Measurements from ENCODE around the gene ETV5.

ETV5 gene

GRCh38 chr3:186141790-186142189 lies 32.9 kb upstream of the ETV5 start:
- Histone ChIP-seq H3K9ac (ENCODE audit: low read depth, low read length) (no peak overlapping the region), H3K4me1 (ENCODE audit: control insufficient read depth, insufficient read depth, low read length) (no peaks in the 10 kb centered on the region), H3K4me3 (ENCODE audit: low read length) (no peak overlapping the region), H3K4me2 (ENCODE audit: low read length) (no peak overlapping the region), H3K36me3 (ENCODE audit: insufficient read depth, low read length) (no peaks in the 10 kb centered on the region), H3K9me3 (replicated peaks; ENCODE audit: low read length) (no peaks in the 10 kb centered on the region), H3K27me3 (ENCODE audit: control insufficient read depth, insufficient read depth, low read length) (peaks cover 8% of the 10 kb centered on the region)

GRCh38 chr3:186138272-186138981 lies 29.5 kb upstream of the ETV5 start:
- Histone ChIP-seq H3K4me2 (ENCODE audit: low read length) (no peak overlapping the region), H3K4me1 (ENCODE audit: control insufficient read depth, insufficient read depth, low read length) (no peaks in the 10 kb centered on the region), H3K9me3 (replicated peaks; ENCODE audit: low read length) (no peaks in the 10 kb centered on the region), H3K27me3 (ENCODE audit: control insufficient read depth, insufficient read depth, low read length) (peaks cover 6% of the 10 kb centered on the region), H3K9ac (ENCODE audit: low read depth, low read length) (no peak overlapping the region), H3K4me3 (ENCODE audit: low read length) (no peak overlapping the region), H3K36me3 (ENCODE audit: insufficient read depth, low read length) (no peaks in the 10 kb centered on the region)

GRCh38 chr3:186137051-186137685 lies 28.3 kb upstream of the ETV5 start:
- no peak overlapping the region for H3K4me3 ChIP-seq (ENCODE audit: low read length)
- H3K36me3 ChIP-seq (ENCODE audit: insufficient read depth, low read length): no peaks in the 10 kb centered on the region
- no peak overlapping the region for H3K9ac ChIP-seq (ENCODE audit: low read depth, low read length)

GRCh38 chr3:186133980-186134379 lies 25.1 kb upstream of the ETV5 start:
- Histone ChIP-seq H3K4me3 (ENCODE audit: low read length) (no peak overlapping the region), H3K4me2 (ENCODE audit: low read length) (no peak overlapping the region), H3K4me1 (ENCODE audit: control insufficient read depth, insufficient read depth, low read length) (no peaks in the 10 kb centered on the region), H3K27me3 (ENCODE audit: control insufficient read depth, insufficient read depth, low read length) (peaks cover 12% of the 10 kb centered on the region), H3K9me3 (replicated peaks; ENCODE audit: low read length) (no peaks in the 10 kb centered on the region), H3K9ac (ENCODE audit: low read depth, low read length) (no peak overlapping the region), H3K36me3 (ENCODE audit: insufficient read depth, low read length) (no peaks in the 10 kb centered on the region)

More at GRCh38 chr3:186137051-186137685, 28.3 kb upstream of the ETV5 start:
- peaks cover 4% of the 10 kb centered on the region for H3K27me3 ChIP-seq (ENCODE audit: control insufficient read depth, insufficient read depth, low read length)
- H3K9me3 ChIP-seq (replicated peaks; ENCODE audit: low read length): no peaks in the 10 kb centered on the region
- no peak overlapping the region for H3K4me2 ChIP-seq (ENCODE audit: low read length)
- no peaks in the 10 kb centered on the region for H3K4me1 ChIP-seq (ENCODE audit: control insufficient read depth, insufficient read depth, low read length)

GRCh38 chr3:186132487-186132886 lies 23.6 kb upstream of the ETV5 start:
- Histone ChIP-seq H3K4me1 (ENCODE audit: control insufficient read depth, insufficient read depth, low read length) (no peaks in the 10 kb centered on the region), H3K9ac (ENCODE audit: low read depth, low read length) (no peak overlapping the region), H3K4me2 (ENCODE audit: low read length) (no peak overlapping the region), H3K4me3 (ENCODE audit: low read length) (no peak overlapping the region), H3K9me3 (replicated peaks; ENCODE audit: low read length) (no peaks in the 10 kb centered on the region), H3K27me3 (ENCODE audit: control insufficient read depth, insufficient read depth, low read length) (peaks cover 12% of the 10 kb centered on the region), H3K36me3 (ENCODE audit: insufficient read depth, low read length) (no peaks in the 10 kb centered on the region)

- Histone ChIP-seq H3K9me3 (replicated peaks; ENCODE audit: low read length) (no peaks in the 10 kb centered on the region), H3K4me2 (ENCODE audit: low read length) (no peak overlapping the region), H3K27me3 (ENCODE audit: control insufficient read depth, insufficient read depth, low read length) (peaks cover 12% of the 10 kb centered on the region), H3K9ac (ENCODE audit: low read depth, low read length) (no peak overlapping the region), H3K4me1 (ENCODE audit: control insufficient read depth, insufficient read depth, low read length) (no peaks in the 10 kb centered on the region), H3K4me3 (ENCODE audit: low read length) (no peak overlapping the region), H3K36me3 (ENCODE audit: insufficient read depth, low read length) (no peaks in the 10 kb centered on the region)
Observed at GRCh38 chr3:186129206-186129605, 20.3 kb upstream of the ETV5 start.

- Histone ChIP-seq H3K4me1 (ENCODE audit: control insufficient read depth, insufficient read depth, low read length) (no peaks in the 10 kb centered on the region), H3K36me3 (ENCODE audit: insufficient read depth, low read length) (no peaks in the 10 kb centered on the region), H3K27me3 (ENCODE audit: control insufficient read depth, insufficient read depth, low read length) (peaks cover 12% of the 10 kb centered on the region), H3K4me2 (ENCODE audit: low read length) (no peak overlapping the region), H3K9me3 (replicated peaks; ENCODE audit: low read length) (no peaks in the 10 kb centered on the region), H3K9ac (ENCODE audit: low read depth, low read length) (no peak overlapping the region), H3K4me3 (ENCODE audit: low read length) (no peak overlapping the region)
Observed at GRCh38 chr3:186128158-186128557, 19.3 kb upstream of the ETV5 start.

GRCh38 chr3:186127463-186127862 lies 18.6 kb upstream of the ETV5 start:
- no peak overlapping the region for H3K4me2 ChIP-seq (ENCODE audit: low read length)
- no peaks in the 10 kb centered on the region for H3K4me1 ChIP-seq (ENCODE audit: control insufficient read depth, insufficient read depth, low read length)
- peaks cover 11% of the 10 kb centered on the region for H3K27me3 ChIP-seq (ENCODE audit: control insufficient read depth, insufficient read depth, low read length)
- H3K36me3 ChIP-seq (ENCODE audit: insufficient read depth, low read length): no peaks in the 10 kb centered on the region
- no peak overlapping the region for H3K4me3 ChIP-seq (ENCODE audit: low read length)
- no peaks in the 10 kb centered on the region for H3K9me3 ChIP-seq (replicated peaks; ENCODE audit: low read length)
- no peak overlapping the region for H3K9ac ChIP-seq (ENCODE audit: low read depth, low read length)

GRCh38 chr3:186125118-186125517 lies 16.2 kb upstream of the ETV5 start:
- H3K9ac ChIP-seq (ENCODE audit: low read depth, low read length): no peak overlapping the region
- H3K4me1 ChIP-seq (ENCODE audit: control insufficient read depth, insufficient read depth, low read length): peaks cover 5% of the 10 kb centered on the region
- H3K4me2 ChIP-seq (ENCODE audit: low read length): no peak overlapping the region
- H3K9me3 ChIP-seq (replicated peaks; ENCODE audit: low read length): no peaks in the 10 kb centered on the region
- peaks cover 6% of the 10 kb centered on the region for H3K27me3 ChIP-seq (ENCODE audit: control insufficient read depth, insufficient read depth, low read length)
- H3K4me3 ChIP-seq (ENCODE audit: low read length): no peak overlapping the region
- H3K36me3 ChIP-seq (ENCODE audit: insufficient read depth, low read length): no peaks in the 10 kb centered on the region

- H3K9me3 ChIP-seq (replicated peaks; ENCODE audit: low read length): no peaks in the 10 kb centered on the region
Observed at GRCh38 chr3:186124592-186124991, 15.7 kb upstream of the ETV5 start.

GRCh38 chr3:186123012-186123411 lies 14.1 kb upstream of the ETV5 start:
- H3K4me3 ChIP-seq (ENCODE audit: low read length): no peak overlapping the region
- peaks cover 5% of the 10 kb centered on the region for H3K4me1 ChIP-seq (ENCODE audit: control insufficient read depth, insufficient read depth, low read length)
- H3K4me2 ChIP-seq (ENCODE audit: low read length): no peak overlapping the region
- no peak overlapping the region for H3K9ac ChIP-seq (ENCODE audit: low read depth, low read length)
- H3K9me3 ChIP-seq (replicated peaks; ENCODE audit: low read length): no peaks in the 10 kb centered on the region
- peaks cover 20% of the 10 kb centered on the region for H3K27me3 ChIP-seq (ENCODE audit: control insufficient read depth, insufficient read depth, low read length)
- no peaks in the 10 kb centered on the region for H3K36me3 ChIP-seq (ENCODE audit: insufficient read depth, low read length)

More at GRCh38 chr3:186124592-186124991, 15.7 kb upstream of the ETV5 start:
- H3K9ac ChIP-seq (ENCODE audit: low read depth, low read length): no peak overlapping the region
- H3K4me1 ChIP-seq (ENCODE audit: control insufficient read depth, insufficient read depth, low read length): peaks cover 5% of the 10 kb centered on the region
- peaks cover 7% of the 10 kb centered on the region for H3K27me3 ChIP-seq (ENCODE audit: control insufficient read depth, insufficient read depth, low read length)
- H3K4me2 ChIP-seq (ENCODE audit: low read length): no peak overlapping the region
- H3K36me3 ChIP-seq (ENCODE audit: insufficient read depth, low read length): no peaks in the 10 kb centered on the region
- no peak overlapping the region for H3K4me3 ChIP-seq (ENCODE audit: low read length)

GRCh38 chr3:186121968-186122367 lies 13.1 kb upstream of the ETV5 start:
- H3K36me3 ChIP-seq (ENCODE audit: insufficient read depth, low read length): no peaks in the 10 kb centered on the region
- no peaks in the 10 kb centered on the region for H3K9me3 ChIP-seq (replicated peaks; ENCODE audit: low read length)
- no peak overlapping the region for H3K9ac ChIP-seq (ENCODE audit: low read depth, low read length)
- no peak overlapping the region for H3K4me2 ChIP-seq (ENCODE audit: low read length)
- H3K4me1 ChIP-seq (ENCODE audit: control insufficient read depth, insufficient read depth, low read length): peaks cover 5% of the 10 kb centered on the region
- no peak overlapping the region for H3K4me3 ChIP-seq (ENCODE audit: low read length)
- H3K27me3 ChIP-seq (ENCODE audit: control insufficient read depth, insufficient read depth, low read length): peaks cover 20% of the 10 kb centered on the region
